Cardiac fibroblast (primary cell): ENCODE results near the gene DNAJC5G.

ENCODE experiments used
- DNase-seq, 2 donors: peaks; one replicate each; pipeline versions ENCODE4 v3.0.0 to v3.0.0-alpha.2; 2010; ENCODE audit warnings: low read depth in 2 of 2
- H3K4me3 ChIP-seq, 2 donors: replicated peaks in 1 of 2; 1 replicate in 1 of 2; 2 replicates in 1 of 2; pipeline ENCODE4 v1.5.1; 2011; ENCODE audit warnings: low read depth in 2 of 2, low read length in 2 of 2, mild to moderate bottlenecking in 2 of 2, moderate library complexity in 1 of 2
- CTCF ChIP-seq: IDR thresholded peaks from one replicate; pipeline ENCODE4 v1.5.1; 2011; ENCODE audit warnings: low read depth, mild to moderate bottlenecking, low read length, inconsistent platforms

DNAJC5G gene

GRCh38 chr2:27278010-27278409, 2.8 kb downstream of the DNAJC5G start:
- no peak for TF ChIP-seq CTCF
- no peak for DNase-seq
- no peak overlapping the region for H3K4me3 ChIP-seq

GRCh38 chr2:27280826-27281225, 5.6 kb downstream of the DNAJC5G start:
- H3K4me3 ChIP-seq: no peak overlapping the region
- DNase-seq: no peak
- no peak for TF ChIP-seq CTCF

DNA sequence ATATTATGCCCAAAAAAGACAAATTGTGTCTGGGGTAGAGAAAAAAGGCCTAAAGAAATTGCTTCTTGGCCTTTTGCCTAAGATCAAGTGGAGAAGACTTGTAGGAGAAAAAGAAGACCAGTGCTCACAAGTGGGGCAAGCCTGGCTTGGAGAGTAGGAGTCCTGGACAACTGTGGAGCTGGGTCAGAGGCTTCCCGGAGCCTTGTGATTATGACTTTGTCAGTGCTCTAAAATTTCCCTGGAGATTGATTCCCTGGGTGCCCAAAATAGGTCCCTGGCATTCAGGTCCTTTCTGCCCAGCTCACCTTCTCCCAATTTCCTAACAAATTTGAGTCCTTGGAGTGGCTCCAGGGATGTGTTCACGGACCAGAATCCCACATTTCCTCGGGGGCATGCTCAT, 6.2 kb downstream of the DNAJC5G start:
- H3K4me3 ChIP-seq: no peak overlapping the region
- no peak for DNase-seq
- TF ChIP-seq CTCF: no peak

DNA sequence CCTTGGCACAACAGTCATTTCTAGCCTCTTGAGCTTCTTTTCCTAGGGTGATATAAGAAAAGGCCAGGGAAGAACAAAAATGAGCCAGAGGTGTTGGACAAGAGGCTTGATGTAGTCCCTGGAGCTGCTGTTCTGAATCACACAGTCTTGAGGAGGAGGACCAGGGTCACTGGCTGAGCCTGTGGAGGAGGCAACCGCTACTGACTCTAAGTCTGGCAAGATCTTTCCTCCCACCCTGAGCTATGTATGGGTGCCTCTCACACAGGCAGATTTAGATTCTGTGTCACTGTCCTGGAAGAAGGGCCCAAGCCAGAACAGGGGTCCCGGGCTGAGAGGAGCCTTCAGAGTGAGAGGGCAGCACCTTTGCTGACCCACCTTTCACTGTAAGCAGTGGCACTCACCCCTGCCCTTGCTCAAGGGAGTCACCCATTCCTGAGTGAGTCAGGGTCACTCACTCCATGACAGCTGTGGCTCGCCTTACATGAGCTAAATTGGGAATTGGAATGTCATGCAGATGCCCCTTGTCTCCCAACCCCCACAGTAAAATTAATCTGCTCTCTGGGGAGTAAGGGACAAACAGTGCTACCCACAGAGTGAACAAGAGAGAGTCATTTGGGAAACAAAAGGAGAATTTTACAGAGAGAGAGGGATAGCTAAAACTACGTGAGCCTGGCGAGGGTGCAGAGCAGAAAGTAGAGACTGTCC, 6.8 kb downstream of the DNAJC5G start, which contains the start of gene TRIM54:
TRIM54 (plus strand) TSS at position 575 of the 705 bp plus-strand sequence. CDS start 303 bp downstream, outside the sequence.
- H3K4me3 ChIP-seq: no peak within 1 kb of the TSS
- peak in 1 of 2 donors; percentile 31 for DNase-seq
- no peak for TF ChIP-seq CTCF

- H3K4me3 ChIP-seq: no peak overlapping the region
- DNase-seq: no peak
- TF ChIP-seq CTCF: no peak
Measured at GRCh38 chr2:27282892-27283291, 7.7 kb downstream of the DNAJC5G start.

GRCh38 chr2:27284996-27285395, 9.8 kb downstream of the DNAJC5G start:
- no peak overlapping the region for H3K4me3 ChIP-seq
- no peak for DNase-seq
- TF ChIP-seq CTCF: no peak

GRCh38 chr2:27285481-27285880, 10.2 kb downstream of the DNAJC5G start:
- DNase-seq: no peak
- H3K4me3 ChIP-seq: no peak overlapping the region
- no peak for TF ChIP-seq CTCF
